ENCODE results near the gene TRAPPC12.
A peak's percentile ranks its signal among the peaks of the same experiment; 100 is the strongest.

GRCh38 chr2:3423492-3424170 is 44.1 kb downstream of the TRAPPC12 start:
- TF ChIP-seq CTCF (IDR thresholded peaks at IDR 0.05) = peak; percentile 88 to 99 (median 96)
- TF ChIP-seq POLR2A (IDR thresholded peaks at IDR 0.05) = no peak

Data from thyroid gland (tissue), 4 donors.